ENCODE results near the gene CDHR4.

CDHR4 gene

DNA sequence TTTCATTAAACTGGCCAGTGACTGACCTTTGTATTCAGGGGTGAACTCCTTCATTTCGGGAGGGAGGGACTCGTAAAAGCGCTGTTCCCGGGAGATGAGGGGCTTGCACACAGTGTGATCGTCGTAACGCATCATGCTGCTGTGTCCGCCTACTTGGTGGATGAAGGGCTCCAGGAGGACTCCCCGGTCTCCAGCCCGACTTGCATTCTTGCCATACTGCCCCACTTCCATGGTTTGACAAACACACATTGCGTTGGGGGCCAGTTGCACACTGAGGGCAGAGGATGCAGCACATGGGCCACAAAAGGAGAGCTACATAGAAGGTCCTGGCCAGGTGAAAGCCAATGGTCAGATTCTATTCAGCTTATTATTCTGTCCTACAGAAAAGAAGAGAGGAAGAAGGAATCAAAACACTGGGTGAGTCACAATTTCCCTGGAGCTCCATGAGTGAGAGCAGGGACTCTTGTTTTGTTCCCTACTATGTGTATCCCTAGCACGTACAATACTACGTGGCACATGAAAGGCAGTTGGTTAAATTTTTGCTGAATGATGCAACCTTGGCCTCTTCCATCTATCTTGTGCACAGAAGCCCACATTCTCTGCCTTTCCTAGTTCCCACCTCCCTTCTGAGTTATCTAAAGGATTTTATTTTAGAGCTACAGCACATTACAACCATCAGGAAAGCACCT, 51.7 kb downstream of the CDHR4 start:
- H3K36me3 ChIP-seq (ENCODE audit: insufficient read depth, low read length), result peaks cover 49% of the 10 kb centered on the region
- ATAC-seq (ENCODE audit: insufficient read depth, low read depth) (no peak), DNase-seq (no peak)
- no peak overlapping the region for H3K4me2 ChIP-seq (ENCODE audit: insufficient read depth, low read length)
- H3K9me3 ChIP-seq (ENCODE audit: insufficient read depth, low read length, severe bottlenecking), result no peaks in the 10 kb centered on the region
- no peaks in the 10 kb centered on the region for H3K4me1 ChIP-seq (ENCODE audit: insufficient read depth, low read length)
- no peak overlapping the region for H3K4me3 ChIP-seq (ENCODE audit: low read depth in 1 of 2, low read length in 2 of 2)
- H3K9ac ChIP-seq (ENCODE audit: low read depth, low read length), result no peak overlapping the region
- no peak overlapping the region for H2AFZ ChIP-seq (ENCODE audit: low read depth, low read length)
- TF ChIP-seq, protein P1, sequence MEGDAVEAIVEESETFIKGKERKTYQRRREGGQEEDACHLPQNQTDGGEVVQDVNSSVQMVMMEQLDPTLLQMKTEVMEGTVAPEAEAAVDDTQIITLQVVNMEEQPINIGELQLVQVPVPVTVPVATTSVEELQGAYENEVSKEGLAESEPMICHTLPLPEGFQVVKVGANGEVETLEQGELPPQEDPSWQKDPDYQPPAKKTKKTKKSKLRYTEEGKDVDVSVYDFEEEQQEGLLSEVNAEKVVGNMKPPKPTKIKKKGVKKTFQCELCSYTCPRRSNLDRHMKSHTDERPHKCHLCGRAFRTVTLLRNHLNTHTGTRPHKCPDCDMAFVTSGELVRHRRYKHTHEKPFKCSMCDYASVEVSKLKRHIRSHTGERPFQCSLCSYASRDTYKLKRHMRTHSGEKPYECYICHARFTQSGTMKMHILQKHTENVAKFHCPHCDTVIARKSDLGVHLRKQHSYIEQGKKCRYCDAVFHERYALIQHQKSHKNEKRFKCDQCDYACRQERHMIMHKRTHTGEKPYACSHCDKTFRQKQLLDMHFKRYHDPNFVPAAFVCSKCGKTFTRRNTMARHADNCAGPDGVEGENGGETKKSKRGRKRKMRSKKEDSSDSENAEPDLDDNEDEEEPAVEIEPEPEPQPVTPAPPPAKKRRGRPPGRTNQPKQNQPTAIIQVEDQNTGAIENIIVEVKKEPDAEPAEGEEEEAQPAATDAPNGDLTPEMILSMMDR (IDR thresholded peaks at IDR 0.05; ENCODE audit: borderline replicate concordance, extremely low read depth, low read length, poor library complexity, severe bottlenecking), result no peak
- no peak for TF ChIP-seq EZH2 (IDR thresholded peaks at IDR 0.05; ENCODE audit: borderline replicate concordance, low read depth, low read length, severe bottlenecking)
- no peaks in the 10 kb centered on the region for H3K27me3 ChIP-seq (ENCODE audit: insufficient read depth, low read length, poor library complexity)
- peaks cover 74% of the 10 kb centered on the region for H3K79me2 ChIP-seq (ENCODE audit: insufficient read depth, low read length)
- H3K27ac ChIP-seq (ENCODE audit: low read length), result no peak overlapping the region
- peaks cover 29% of the 10 kb centered on the region for H4K20me1 ChIP-seq (ENCODE audit: insufficient read depth, low read length)

DNA sequence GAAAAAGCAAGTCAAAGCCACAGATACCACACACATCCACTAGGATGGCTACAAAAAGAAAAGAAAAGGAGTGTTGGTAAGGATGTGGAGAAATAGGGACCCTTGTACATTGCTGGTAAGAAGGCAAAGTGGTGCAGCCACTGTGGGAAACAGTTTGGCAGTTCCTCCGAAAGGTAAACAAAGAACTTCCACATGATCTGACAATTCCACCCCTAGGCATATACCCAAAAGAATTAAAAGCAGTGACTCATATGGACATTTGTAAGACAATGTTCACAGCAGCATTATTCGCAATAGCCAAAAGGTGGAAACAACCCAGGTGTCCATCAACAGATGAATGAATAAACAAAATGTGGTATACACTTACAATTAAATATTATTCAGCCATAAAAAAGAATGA, 53.7 kb downstream of the CDHR4 start:
- TF ChIP-seq EZH2 (IDR thresholded peaks at IDR 0.05; ENCODE audit: borderline replicate concordance, low read depth, low read length, severe bottlenecking), result no peak
- no peak overlapping the region for H3K4me2 ChIP-seq (ENCODE audit: insufficient read depth, low read length)
- H3K4me1 ChIP-seq (ENCODE audit: insufficient read depth, low read length), result no peaks in the 10 kb centered on the region
- ATAC-seq (ENCODE audit: insufficient read depth, low read depth), result no peak
- DNase-seq, result no peak
- H4K20me1 ChIP-seq (ENCODE audit: insufficient read depth, low read length), result peaks cover 28% of the 10 kb centered on the region
- peaks cover 61% of the 10 kb centered on the region for H3K79me2 ChIP-seq (ENCODE audit: insufficient read depth, low read length)
- no peaks in the 10 kb centered on the region for H3K27me3 ChIP-seq (ENCODE audit: insufficient read depth, low read length, poor library complexity)
- peaks cover 54% of the 10 kb centered on the region for H3K36me3 ChIP-seq (ENCODE audit: insufficient read depth, low read length)
- H3K9me3 ChIP-seq (ENCODE audit: insufficient read depth, low read length, severe bottlenecking), result no peaks in the 10 kb centered on the region
- no peak overlapping the region for H3K4me3 ChIP-seq (ENCODE audit: low read depth in 1 of 2, low read length in 2 of 2)
- H2AFZ ChIP-seq (ENCODE audit: low read depth, low read length), result no peak overlapping the region
- H3K9ac ChIP-seq (ENCODE audit: low read depth, low read length), result no peak overlapping the region
- H3K27ac ChIP-seq (ENCODE audit: low read length), result no peak overlapping the region

All from DND-41 (cell line).